Measurements from ENCODE around the gene METTL22. TPM values are rescaled to one million over a fixed set of nuclear protein-coding genes. Genes with fewer than 3 reads are reported as not detected.

Gene METTL22
- polyA plus RNA-seq, 1 of the 3 experiments (the other 2 are of a cell fraction): 38.3 TPM

GRCh38 chr16:8641671-8642070 lies 20.2 kb downstream of the METTL22 start:
- Histone ChIP-seq H2AFZ (ENCODE audit: low read depth) (no peak overlapping the region), H3K4me3 (ENCODE audit: low read depth in 2 of 2, low read length in 1 of 2) (no peak overlapping the region), H3K79me2 (ENCODE audit: insufficient read depth) (no peaks in the 10 kb centered on the region), H3K9me2 (no peaks in the 10 kb centered on the region), H3K9ac (no peak overlapping the region), H3K27me3 (ENCODE audit: insufficient read depth) (no peaks in the 10 kb centered on the region), H3K4me1 (ENCODE audit: control insufficient read depth in 1 of 2, insufficient read depth in 2 of 2, low read depth in 1 of 2, low read length in 1 of 2) (no peaks in the 10 kb centered on the region), H3K4me2 (no peak overlapping the region), H4K20me1 (ENCODE audit: insufficient read depth) (no peaks in the 10 kb centered on the region), H3K9me3 (no peaks in the 10 kb centered on the region), H3F3A (replicated peaks; ENCODE audit: insufficient read depth) (no peaks in the 10 kb centered on the region), H3K36me3 (replicated peaks in 1 of 2; ENCODE audit: control insufficient read depth in 1 of 2, insufficient read depth in 2 of 2, low read length in 1 of 2) (peaks cover 15 to 82% of the 10 kb centered on the region in 2 experiments), H3K27ac (ENCODE audit: low read depth in 2 of 2, low read length in 1 of 2) (no peak overlapping the region; a peak in 1 of 4 replicates)
- TF ChIP-seq JUND (IDR thresholded peaks at IDR 0.05): no peak
- TF ChIP-seq, protein P1, sequence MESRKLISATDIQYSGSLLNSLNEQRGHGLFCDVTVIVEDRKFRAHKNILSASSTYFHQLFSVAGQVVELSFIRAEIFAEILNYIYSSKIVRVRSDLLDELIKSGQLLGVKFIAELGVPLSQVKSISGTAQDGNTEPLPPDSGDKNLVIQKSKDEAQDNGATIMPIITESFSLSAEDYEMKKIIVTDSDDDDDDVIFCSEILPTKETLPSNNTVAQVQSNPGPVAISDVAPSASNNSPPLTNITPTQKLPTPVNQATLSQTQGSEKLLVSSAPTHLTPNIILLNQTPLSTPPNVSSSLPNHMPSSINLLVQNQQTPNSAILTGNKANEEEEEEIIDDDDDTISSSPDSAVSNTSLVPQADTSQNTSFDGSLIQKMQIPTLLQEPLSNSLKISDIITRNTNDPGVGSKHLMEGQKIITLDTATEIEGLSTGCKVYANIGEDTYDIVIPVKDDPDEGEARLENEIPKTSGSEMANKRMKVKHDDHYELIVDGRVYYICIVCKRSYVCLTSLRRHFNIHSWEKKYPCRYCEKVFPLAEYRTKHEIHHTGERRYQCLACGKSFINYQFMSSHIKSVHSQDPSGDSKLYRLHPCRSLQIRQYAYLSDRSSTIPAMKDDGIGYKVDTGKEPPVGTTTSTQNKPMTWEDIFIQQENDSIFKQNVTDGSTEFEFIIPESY (IDR thresholded peaks at IDR 0.05; ENCODE audit: borderline replicate concordance, low read depth): no peak
- TF ChIP-seq FOXJ3 (CRISPR knock-in tag; IDR thresholded peaks at IDR 0.05): no peak
- TF ChIP-seq, protein P2, sequence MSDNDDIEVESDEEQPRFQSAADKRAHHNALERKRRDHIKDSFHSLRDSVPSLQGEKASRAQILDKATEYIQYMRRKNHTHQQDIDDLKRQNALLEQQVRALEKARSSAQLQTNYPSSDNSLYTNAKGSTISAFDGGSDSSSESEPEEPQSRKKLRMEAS (IDR thresholded peaks at IDR 0.05; ENCODE audit: low read depth): no peak
- no peak for TF ChIP-seq REST (IDR thresholded peaks at IDR 0.05; ENCODE audit: low read depth, low read length)
- TF ChIP-seq ELF1 (IDR thresholded peaks at IDR 0.05): no peak
- no peak for TF ChIP-seq YY1 (IDR thresholded peaks at IDR 0.05; ENCODE audit: low read depth)
- no peak for TF ChIP-seq RFX5 (IDR thresholded peaks at IDR 0.05; ENCODE audit: low read length)
- no peak for TF ChIP-seq NRF1 (IDR thresholded peaks at IDR 0.05; ENCODE audit: low read depth, low read length)
- no peak for TF ChIP-seq FOSL2 (IDR thresholded peaks at IDR 0.05; ENCODE audit: borderline replicate concordance, low read depth)
- TF ChIP-seq FOXM1 (IDR thresholded peaks at IDR 0.05; ENCODE audit: low read depth): no peak
- DNase-seq: no peak
- ChIA-PET CTCF (interaction anchor here (0.8 kb wide), 1 partner anchor 10 kb away, joined by 3 read pairs; no protein-coding TSS in a partner anchor), POLR2A (no interaction called here)
- WGBS (ENCODE audit: low lambda C conversion rate): 73% methylated on average over 4 of the region's 9 CpGs

GRCh38 chr16:8642146-8642545 lies 20.6 kb downstream of the METTL22 start:
- H3K9me2 ChIP-seq: no peaks in the 10 kb centered on the region
- DNase-seq: no peak
- H4K20me1 ChIP-seq (ENCODE audit: insufficient read depth): no peaks in the 10 kb centered on the region
- ChIA-PET CTCF (no interaction called here), POLR2A (no interaction called here)
- peaks cover 16 to 80% of the 10 kb centered on the region in 2 experiments for H3K36me3 ChIP-seq (replicated peaks in 1 of 2; ENCODE audit: control insufficient read depth in 1 of 2, insufficient read depth in 2 of 2, low read length in 1 of 2)
- 91% methylated on average over 16 of the region's 16 CpGs for WGBS (ENCODE audit: low lambda C conversion rate)
- no peaks in the 10 kb centered on the region for H3F3A ChIP-seq (replicated peaks; ENCODE audit: insufficient read depth)
- no peaks in the 10 kb centered on the region for H3K79me2 ChIP-seq (ENCODE audit: insufficient read depth)
- no peaks in the 10 kb centered on the region for H3K4me1 ChIP-seq (ENCODE audit: control insufficient read depth in 1 of 2, insufficient read depth in 2 of 2, low read depth in 1 of 2, low read length in 1 of 2)
- no peak overlapping the region for H3K27ac ChIP-seq (ENCODE audit: low read depth in 2 of 2, low read length in 1 of 2)
- no peak overlapping the region for H3K9ac ChIP-seq
- no peaks in the 10 kb centered on the region for H3K9me3 ChIP-seq
- no peak overlapping the region for H3K4me2 ChIP-seq
- H3K4me3 ChIP-seq (ENCODE audit: low read depth in 2 of 2, low read length in 1 of 2): no peak overlapping the region
- no peak overlapping the region for H2AFZ ChIP-seq (ENCODE audit: low read depth)
- no peaks in the 10 kb centered on the region for H3K27me3 ChIP-seq (ENCODE audit: insufficient read depth)
- no peak for TF ChIP-seq SMC3 (IDR thresholded peaks at IDR 0.05; ENCODE audit: low read depth, low read length)
- no peak for TF ChIP-seq FOSL2 (IDR thresholded peaks at IDR 0.05; ENCODE audit: borderline replicate concordance, low read depth)
- no peak for TF ChIP-seq JUND (IDR thresholded peaks at IDR 0.05)
- no peak for TF ChIP-seq TCF12 (IDR thresholded peaks at IDR 0.05)
- TF ChIP-seq, protein P1 (IDR thresholded peaks at IDR 0.05; ENCODE audit: borderline replicate concordance, low read depth): no peak
- TF ChIP-seq USF1 (IDR thresholded peaks at IDR 0.05; ENCODE audit: borderline replicate concordance, low read depth): no peak
- TF ChIP-seq GABPA (IDR thresholded peaks at IDR 0.05; ENCODE audit: low read depth): no peak
- no peak for TF ChIP-seq MXI1 (IDR thresholded peaks at IDR 0.05; ENCODE audit: low read depth, low read length)
- no peak for TF ChIP-seq NFIC (IDR thresholded peaks at IDR 0.05; ENCODE audit: borderline replicate concordance)
- TF ChIP-seq PBX3 (IDR thresholded peaks at IDR 0.05): no peak
- TF ChIP-seq, protein P2 (IDR thresholded peaks at IDR 0.05; ENCODE audit: low read depth): no peak
- TF ChIP-seq GATA2 (CRISPR knock-in tag; IDR thresholded peaks at IDR 0.05): no peak
